ENCODE results near the gene PPIL1.

The PPIL1 gene

GRCh38 chr6:36855750-36856149, 18.9 kb downstream of the PPIL1 start:
- DNase-seq (ENCODE audit: low read depth in 2 of 2) = no peak

DNA sequence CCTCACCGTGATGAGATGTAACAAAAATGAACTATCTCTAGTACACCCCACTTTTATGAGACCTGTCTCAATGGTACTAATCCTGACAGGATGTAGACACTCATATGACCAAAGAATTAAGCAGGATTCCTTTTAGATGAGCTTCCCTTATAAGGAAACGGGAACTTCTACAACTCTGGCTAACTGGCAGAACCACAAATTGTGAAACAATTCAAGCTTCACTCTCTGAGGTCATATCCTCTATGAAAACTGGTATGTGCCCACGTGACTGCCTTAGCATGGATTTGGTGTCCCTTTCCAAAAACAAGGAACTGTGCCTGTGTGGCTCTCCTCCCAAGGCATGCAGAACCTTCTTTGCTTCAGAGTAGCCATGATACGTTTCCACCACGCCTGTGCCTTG, 21.3 kb downstream of the PPIL1 start:
- DNase-seq (ENCODE audit: low read depth in 2 of 2) = no peak

- no peak for DNase-seq (ENCODE audit: low read depth in 2 of 2)
These were observed 22.0 kb downstream of the PPIL1 start for GRCh38 chr6:36852481-36853147.

- DNase-seq (ENCODE audit: low read depth in 2 of 2) = no peak
These were observed 23.0 kb downstream of the PPIL1 start for GRCh38 chr6:36851626-36852025.

- no peak for DNase-seq (ENCODE audit: low read depth in 2 of 2)
These were observed 23.4 kb downstream of the PPIL1 start for GRCh38 chr6:36851149-36851614.

DNA sequence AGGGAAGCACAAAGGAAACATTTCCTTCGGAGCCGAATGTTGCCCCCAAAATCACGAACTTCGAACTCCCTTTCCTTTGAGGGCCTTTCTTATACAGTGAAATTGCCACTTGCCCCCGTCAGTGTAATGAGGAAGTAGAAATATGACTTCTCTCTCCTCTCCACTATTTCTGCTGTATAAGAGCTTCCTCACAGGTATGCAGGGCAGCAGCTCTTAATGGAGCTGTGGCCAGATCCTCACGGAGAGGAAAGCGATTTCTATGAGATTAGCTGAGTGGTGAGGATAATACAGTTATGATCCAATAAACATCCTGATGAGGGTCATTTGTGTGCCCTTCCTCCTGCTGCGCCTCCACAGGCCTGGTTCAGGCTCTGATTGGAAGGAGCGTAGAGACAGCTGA, 24.6 kb downstream of the PPIL1 start:
- no peak for DNase-seq (ENCODE audit: low read depth in 2 of 2)

DNA sequence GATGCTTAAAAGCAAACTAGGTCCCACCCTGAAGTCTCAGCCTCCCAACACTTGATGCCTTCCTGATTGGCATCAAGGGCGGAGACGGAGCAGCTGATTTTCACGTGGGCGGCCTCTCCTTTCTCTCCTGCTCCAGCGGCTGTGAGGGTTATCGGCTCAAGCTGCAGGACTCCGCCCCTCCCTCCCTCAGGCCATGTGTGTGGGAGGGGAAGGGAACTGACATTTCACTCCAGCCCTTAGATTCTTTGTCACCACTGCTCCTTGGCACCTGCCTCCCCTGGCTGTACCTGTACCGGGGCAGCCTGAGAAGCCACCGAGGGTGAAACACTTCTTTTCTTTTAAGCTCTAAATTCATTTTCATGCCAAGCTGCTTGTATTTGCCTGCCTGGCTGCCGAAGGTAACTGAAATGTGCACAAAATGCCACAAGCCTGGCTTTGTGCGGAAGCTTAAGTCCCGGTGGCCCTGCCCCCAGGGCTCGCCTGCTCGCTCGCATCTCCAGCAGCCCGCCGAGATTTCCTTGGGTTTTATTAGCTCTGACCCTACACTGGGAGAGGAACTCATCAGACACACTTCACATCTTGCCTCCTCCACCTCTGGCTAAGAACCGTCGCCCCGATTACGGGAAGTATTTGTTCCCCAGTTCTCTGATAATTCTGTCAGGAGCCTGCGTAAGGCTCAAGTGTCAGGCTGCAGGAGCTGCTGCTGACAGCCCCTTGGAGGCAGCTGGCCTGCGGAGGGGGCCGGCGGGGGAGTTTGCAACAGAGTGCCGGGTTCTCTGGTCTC, 25.8 kb downstream of the PPIL1 start:
- no peak for DNase-seq (ENCODE audit: low read depth in 2 of 2)

DNA sequence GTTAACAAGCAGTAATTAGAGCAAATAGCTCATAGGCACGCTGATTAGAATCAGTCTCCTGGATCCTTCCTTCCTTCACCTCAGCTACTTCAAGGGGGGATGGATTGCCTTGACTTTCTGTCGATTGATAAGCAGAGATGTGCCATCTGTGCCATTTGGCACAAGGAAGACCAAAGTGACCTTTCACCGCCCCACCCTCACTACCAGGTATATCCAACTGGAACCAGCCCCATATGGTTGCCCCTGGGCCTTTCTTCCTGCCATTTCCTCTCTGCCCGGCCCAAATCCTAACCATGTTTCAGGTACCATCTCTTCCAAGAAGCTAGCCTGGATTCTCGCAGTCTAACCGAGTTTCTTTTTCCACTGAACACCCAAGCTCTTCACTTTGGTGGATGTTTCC, 26.6 kb downstream of the PPIL1 start:
- no peak for DNase-seq (ENCODE audit: low read depth in 2 of 2)

DNA sequence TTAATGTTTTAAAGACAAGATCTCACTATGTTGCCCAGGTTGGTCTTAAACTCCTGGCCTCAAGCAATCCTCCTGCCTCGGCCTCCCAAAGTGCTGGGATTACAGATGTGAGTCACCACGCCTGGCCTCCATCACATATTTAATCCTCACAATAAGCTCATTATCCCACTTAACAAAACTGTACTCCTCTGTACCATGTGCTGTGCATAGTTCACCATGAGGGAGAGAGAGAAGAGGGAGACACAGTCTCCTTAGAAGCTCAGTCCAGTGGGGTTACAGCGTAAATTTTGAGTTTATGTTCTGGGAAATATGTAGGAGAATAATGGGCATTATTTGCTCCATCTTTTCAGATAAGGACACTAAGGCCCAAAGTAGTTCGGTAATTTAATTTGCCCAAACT, 27.5 kb downstream of the PPIL1 start:
- DNase-seq (ENCODE audit: low read depth in 2 of 2) = no peak

DNA sequence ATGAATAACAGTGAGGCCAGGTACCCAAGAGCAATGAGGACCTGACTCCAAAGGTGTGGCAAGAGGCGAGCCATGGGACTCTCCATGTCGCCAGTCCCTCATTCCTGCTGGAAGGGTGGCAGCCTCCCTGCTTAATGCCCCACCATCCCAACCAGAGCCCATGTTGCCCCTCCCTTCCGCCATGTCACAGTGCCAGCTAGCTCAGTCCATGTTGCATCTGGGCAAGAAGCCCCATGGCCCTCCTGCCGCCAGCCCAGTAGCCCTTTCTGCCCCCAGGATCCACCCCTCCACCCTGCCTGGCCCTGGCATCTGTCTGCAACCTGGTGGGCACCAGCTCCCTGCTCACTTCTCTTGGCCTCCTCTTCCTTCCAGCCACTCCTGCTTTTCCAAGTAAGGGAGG, 29.4 kb downstream of the PPIL1 start:
- no peak for DNase-seq (ENCODE audit: low read depth in 2 of 2)

DNA sequence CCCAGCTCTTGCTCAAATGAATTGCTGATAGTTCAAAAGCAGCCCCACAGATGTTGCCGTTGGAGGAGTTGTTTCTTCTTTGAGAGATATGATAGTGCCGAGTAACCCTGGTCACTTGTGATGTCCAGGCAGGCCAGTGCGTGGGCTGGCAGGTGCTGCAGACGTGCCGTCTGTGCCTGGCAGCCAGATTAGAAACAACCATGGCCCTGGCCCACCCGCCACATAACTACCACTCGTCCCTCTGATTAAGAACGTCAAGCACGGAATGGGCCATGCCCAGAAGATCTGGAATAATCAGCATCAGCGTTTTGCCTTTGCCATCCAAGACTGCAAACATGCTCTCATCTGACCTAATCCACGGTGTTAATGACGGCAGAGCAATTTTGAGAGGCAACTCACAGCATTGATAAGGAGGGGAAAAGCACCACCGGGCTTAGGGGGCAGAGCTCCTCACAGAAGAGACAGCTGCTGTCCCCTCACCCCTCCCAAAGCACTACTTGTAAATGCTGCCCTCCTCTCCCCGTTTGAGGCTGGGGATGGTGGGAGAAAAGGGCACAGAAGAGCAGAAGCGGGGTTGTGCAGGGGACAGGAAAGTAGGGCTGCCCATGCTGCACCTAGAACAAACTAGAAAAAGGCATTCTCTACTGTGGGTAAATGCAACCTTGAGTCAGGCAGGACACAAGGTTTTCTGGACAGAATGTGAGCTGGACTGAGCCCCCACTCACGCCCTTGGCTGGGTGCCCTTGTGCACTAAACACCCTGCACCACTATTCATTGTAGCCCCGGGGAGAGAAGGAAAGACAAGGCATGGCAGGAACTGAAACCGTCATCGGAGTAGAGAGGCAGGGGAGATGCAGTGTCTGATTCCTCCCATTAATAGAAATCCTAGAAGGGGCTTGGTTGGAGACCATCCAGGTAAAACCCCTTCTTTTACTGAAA, 30.1 kb downstream of the PPIL1 start:
- DNase-seq (ENCODE audit: low read depth in 2 of 2) = no peak

GRCh38 chr6:36843170-36843569, 31.4 kb downstream of the PPIL1 start:
- DNase-seq (ENCODE audit: low read depth in 2 of 2) = no peak

DNA sequence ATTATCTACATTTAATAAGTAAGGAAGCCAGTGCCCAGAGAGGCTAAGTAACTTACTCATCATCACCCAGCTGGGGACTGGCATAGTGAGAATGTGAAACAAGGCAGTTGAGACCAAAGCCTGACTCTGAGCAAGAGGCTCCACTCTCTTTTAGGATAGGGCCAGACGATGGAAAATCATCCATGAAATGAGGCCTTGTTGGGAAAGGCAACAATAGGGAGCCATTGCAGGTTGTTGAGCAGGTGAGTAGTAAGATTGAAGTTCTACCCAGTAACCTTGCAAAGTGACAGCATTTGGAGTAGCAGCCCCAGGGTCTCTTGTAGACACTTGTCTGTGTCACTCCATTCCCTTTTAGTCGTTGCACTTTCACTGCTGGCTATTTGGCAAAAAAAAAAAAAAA, 32.8 kb downstream of the PPIL1 start:
- DNase-seq (ENCODE audit: low read depth in 2 of 2) = no peak

- no peak for DNase-seq (ENCODE audit: low read depth in 2 of 2)
These were observed 33.9 kb downstream of the PPIL1 start for GRCh38 chr6:36840432-36841403.

- no peak for DNase-seq (ENCODE audit: low read depth in 2 of 2)
These were observed 34.7 kb downstream of the PPIL1 start for GRCh38 chr6:36839749-36840431.

GRCh38 chr6:36838896-36839748, 35.5 kb downstream of the PPIL1 start, which contains the start of gene CPNE5:
TSS of gene CPNE5 (minus strand) at chr6:36839444. CDS start at chr6:36839377, 67 bp downstream.
- no peak for DNase-seq (ENCODE audit: low read depth in 2 of 2)

- DNase-seq (ENCODE audit: low read depth in 2 of 2) = no peak
These were observed 36.9 kb downstream of the PPIL1 start for GRCh38 chr6:36837686-36838085.

DNA sequence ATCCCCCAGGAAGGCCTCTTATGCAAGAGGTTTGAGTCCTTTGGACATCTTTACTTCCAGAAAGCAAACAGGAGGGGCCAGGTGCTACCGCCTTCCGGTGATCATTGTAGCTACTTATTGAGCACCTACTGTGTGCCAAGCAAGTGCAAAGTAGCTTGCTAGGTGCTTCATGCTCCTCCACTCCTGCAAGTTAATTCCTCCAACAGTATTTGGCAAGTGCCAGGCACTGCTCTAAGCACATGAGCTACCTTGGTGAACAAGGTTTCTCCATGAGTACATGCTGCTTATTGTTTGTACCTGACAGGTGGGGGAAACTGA, 37.6 kb downstream of the PPIL1 start:
- DNase-seq (ENCODE audit: low read depth in 2 of 2) = no peak
